Thoracic aorta (tissue), 2 donors: ENCODE results near the gene ASB15. TPM values are rescaled to one million over a fixed set of nuclear protein-coding genes. Genes with fewer than 3 reads are reported as not detected.

ENCODE experiments used
- ATAC-seq: fragments of 150-250 bp; one replicate; pipeline ENCODE4 v1.8.0; 2017; ENCODE audit warnings: low read depth; ENCODE audit not compliant: insufficient number of reproducible peaks, low FRiP score
- DNase-seq: peaks from one replicate; pipeline ENCODE4 v3.0.0-alpha.2; 2020; ENCODE audit warnings: low spot score
- H3K27ac ChIP-seq, 2 donors: fragments of 200-600 bp; sonication (generic); 1 replicate in 1 of 2; 2 replicates in 1 of 2; pipeline ENCODE4 v1.5.1; 2016; ENCODE audit warnings: mild to moderate bottlenecking in 2 of 2, moderate library complexity in 2 of 2
- H3K27me3 ChIP-seq: fragments of 200-600 bp; sonication (generic); replicated peaks from 2 replicates; pipeline ENCODE4 v1.6.0; 2016; ENCODE audit warnings: mild to moderate bottlenecking; ENCODE audit not compliant: insufficient read depth
- H3K36me3 ChIP-seq: fragments of 200-600 bp; sonication (generic); one replicate; pipeline ENCODE4 v1.5.1; 2016
- H3K4me1 ChIP-seq, 2 donors: fragments of 200-600 bp; sonication (generic); 1 replicate in 1 of 2; 2 replicates in 1 of 2; pipeline versions ENCODE4 v1.5.1 to v1.6.0; 2016; ENCODE audit warnings: low read depth in 2 of 2, mild to moderate bottlenecking in 1 of 2; ENCODE audit not compliant: control insufficient read depth in 1 of 2
- H3K4me3 ChIP-seq: fragments of 200-600 bp; sonication (generic); 2 replicates; pipeline ENCODE4 v1.5.1; 2016; ENCODE audit warnings: mild to moderate bottlenecking
- H3K9me3 ChIP-seq: fragments of 200-600 bp; sonication (generic); 2 replicates; pipeline ENCODE4 v1.5.1; 2016
- total RNA-seq, 2 donors: library from RNA; depleted of rRNA; stranded (reverse); fragments of >200 nt; gene quantifications; one replicate each; pipeline versions ENCODE4 v1.1.0 to v1.2.3, GENCODE V29; 2016
- TF ChIP-seq, protein P1 (sequence below): fragments of 200-600 bp; sonication (generic); IDR thresholded peaks from one replicate; pipeline ENCODE4 v1.5.1; 2019; ENCODE audit warnings: antibody characterized with exemption

The ASB15 gene
- total RNA-seq, 2 donors from 2014 or later: not detected

DNA sequence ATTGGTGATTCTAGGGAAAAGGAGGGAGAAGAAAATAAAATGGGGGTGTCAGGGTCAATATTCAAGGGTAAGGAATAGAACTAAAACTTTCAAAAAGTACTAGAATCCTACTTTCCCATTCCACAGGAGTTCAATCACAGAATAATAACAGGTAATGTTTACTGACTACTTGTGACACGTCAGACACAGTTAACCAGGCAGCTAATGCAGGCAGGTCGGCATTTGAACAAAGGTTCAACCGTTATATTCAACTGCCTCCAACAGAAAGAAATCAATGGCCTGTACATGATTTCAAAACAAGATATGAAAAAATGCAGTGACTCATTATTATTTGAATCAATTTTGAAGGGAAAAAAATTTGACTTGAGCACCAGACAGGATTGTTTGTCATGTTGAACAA lies 3.1 kb downstream of the ASB15 start:
- Histone ChIP-seq H3K27me3 (no peaks in the 10 kb centered on the region), H3K9me3 (no peaks in the 10 kb centered on the region), H3K4me1 (no peaks in the 10 kb centered on the region), H3K4me3 (no peak overlapping the region), H3K27ac (no peak overlapping the region), H3K36me3 (no peaks in the 10 kb centered on the region)
- ATAC-seq (no peak), DNase-seq (no peak)
- TF ChIP-seq, protein P1, sequence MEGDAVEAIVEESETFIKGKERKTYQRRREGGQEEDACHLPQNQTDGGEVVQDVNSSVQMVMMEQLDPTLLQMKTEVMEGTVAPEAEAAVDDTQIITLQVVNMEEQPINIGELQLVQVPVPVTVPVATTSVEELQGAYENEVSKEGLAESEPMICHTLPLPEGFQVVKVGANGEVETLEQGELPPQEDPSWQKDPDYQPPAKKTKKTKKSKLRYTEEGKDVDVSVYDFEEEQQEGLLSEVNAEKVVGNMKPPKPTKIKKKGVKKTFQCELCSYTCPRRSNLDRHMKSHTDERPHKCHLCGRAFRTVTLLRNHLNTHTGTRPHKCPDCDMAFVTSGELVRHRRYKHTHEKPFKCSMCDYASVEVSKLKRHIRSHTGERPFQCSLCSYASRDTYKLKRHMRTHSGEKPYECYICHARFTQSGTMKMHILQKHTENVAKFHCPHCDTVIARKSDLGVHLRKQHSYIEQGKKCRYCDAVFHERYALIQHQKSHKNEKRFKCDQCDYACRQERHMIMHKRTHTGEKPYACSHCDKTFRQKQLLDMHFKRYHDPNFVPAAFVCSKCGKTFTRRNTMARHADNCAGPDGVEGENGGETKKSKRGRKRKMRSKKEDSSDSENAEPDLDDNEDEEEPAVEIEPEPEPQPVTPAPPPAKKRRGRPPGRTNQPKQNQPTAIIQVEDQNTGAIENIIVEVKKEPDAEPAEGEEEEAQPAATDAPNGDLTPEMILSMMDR: no peak

DNA sequence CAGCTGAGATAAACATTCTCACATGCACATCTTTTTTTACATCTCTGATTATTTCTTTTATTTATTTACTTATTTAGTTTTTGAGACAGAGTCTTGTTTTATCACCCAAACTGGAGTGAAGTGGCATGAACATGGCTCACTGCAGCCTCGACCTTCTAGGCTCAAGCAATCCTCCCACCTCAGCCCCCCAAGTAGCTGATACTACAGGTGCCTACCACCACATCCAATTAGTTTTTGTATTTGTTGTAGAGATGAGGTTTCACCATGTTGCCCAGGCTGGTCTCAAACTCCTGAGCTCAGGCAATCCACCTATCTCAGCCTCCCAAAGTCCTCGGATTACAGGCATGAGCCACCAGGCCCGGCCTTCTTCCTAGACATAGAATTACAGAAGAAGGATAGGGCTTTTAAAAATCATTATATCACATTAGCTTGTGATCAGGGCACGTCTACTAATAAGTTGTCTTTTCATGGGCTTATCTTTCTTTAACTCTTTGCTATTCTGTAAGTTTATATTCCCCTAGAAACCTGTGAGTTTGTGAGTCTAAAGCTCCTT lies 5.9 kb downstream of the ASB15 start:
- H3K4me1 ChIP-seq: no peaks in the 10 kb centered on the region
- ATAC-seq: no peak
- no peaks in the 10 kb centered on the region for H3K9me3 ChIP-seq
- TF ChIP-seq, protein P1: no peak
- H3K27ac ChIP-seq: no peak overlapping the region
- DNase-seq: no peak
- no peaks in the 10 kb centered on the region for H3K36me3 ChIP-seq
- no peaks in the 10 kb centered on the region for H3K27me3 ChIP-seq
- H3K4me3 ChIP-seq: no peak overlapping the region

DNA sequence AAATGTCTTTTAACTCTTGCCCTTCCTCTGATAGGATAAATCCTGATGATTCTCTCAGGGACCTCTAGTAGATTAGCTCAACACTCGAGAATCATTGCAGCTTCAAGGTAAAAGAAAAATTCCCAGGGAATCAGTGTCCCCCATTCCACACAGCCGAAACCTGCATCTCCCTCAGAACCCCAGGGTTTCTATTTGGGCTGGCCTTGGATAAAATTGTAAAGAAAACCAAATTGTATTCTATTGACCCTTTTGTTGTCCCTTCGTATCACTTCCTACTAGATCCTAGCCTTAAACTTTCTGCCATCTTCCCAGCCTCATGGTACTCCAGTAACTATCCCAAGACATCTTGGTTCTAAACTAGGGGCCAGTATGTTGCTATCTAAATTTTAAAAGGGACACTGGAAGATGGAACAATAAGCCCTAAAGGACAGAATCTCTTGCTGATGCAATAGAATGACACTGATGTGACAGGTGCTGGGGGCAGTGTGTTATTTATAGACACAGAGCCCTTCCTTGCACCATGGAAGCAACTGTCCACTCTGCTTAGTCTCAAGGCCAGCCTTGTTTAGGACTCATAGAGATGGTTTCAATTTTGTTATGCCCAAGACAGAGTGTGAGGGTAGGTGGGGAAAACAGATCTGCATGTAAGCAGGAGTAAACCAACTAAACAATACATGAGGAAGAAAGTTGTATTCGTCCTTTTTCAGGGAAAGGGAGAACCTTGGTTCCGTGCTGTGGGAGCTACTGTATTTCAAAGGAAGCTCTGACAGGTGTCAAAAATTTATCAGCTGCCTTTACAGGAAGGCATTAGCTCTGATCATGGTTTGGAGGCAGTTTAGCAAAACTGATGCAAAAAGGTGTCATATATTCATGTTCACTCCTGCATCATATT lies 7.6 kb downstream of the ASB15 start:
- no peak for DNase-seq
- H3K4me1 ChIP-seq: no peaks in the 10 kb centered on the region
- H3K27ac ChIP-seq: no peak overlapping the region
- no peak overlapping the region for H3K4me3 ChIP-seq
- H3K36me3 ChIP-seq: no peaks in the 10 kb centered on the region
- H3K27me3 ChIP-seq: no peaks in the 10 kb centered on the region
- ATAC-seq: no peak
- no peaks in the 10 kb centered on the region for H3K9me3 ChIP-seq
- TF ChIP-seq, protein P1: no peak

DNA sequence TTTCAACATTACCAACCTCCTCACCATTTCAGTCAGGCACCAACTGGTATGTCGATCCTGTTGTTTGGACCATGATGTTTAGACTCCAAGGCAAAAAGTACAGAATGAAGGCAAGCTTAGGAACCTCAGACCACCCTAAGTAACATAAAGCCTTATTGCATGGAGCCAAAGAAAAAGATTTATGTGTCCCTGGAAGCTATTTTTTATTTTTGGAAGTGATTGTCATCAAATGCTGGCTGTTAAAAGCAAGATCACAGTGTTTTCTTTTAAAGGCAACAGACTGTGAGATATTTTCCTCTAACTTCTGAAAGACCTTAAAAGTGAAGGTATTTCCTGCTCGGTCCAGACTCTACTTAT lies 8.2 kb downstream of the ASB15 start:
- Histone ChIP-seq H3K4me1 (no peaks in the 10 kb centered on the region), H3K27me3 (no peaks in the 10 kb centered on the region), H3K9me3 (no peaks in the 10 kb centered on the region), H3K4me3 (no peak overlapping the region), H3K36me3 (no peaks in the 10 kb centered on the region), H3K27ac (no peak overlapping the region)
- TF ChIP-seq, protein P1: no peak
- DNase-seq (no peak), ATAC-seq (no peak)

DNA sequence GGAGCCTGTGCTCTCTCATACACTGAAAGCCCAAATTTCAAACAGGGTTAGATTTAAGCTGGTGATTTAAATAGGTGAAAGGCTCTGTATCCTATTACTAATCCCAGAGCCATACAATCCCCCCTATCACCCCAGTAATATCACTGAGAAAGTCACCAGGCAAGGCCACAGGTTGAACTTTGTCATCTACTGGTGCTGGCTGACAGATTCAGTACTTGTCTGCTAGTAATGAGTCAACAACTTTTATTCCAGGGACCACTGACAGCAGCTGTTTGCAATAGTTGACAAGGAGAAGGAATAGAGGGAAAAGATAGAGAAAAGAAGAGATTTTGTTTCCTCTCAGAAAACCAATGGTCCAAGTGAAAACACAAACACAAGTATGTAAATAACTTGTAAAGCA lies 10.4 kb downstream of the ASB15 start:
- Histone ChIP-seq H3K27ac (no peak overlapping the region), H3K9me3 (no peaks in the 10 kb centered on the region), H3K4me3 (no peak overlapping the region), H3K27me3 (no peaks in the 10 kb centered on the region), H3K36me3 (no peaks in the 10 kb centered on the region), H3K4me1 (no peaks in the 10 kb centered on the region)
- ATAC-seq (no peak), DNase-seq (no peak)
- TF ChIP-seq, protein P1: no peak
